GM23248 (cell line): ENCODE measurements around the gene SHROOM3.

Source experiments
- EZH2 ChIP-seq: fragments of 200-600 bp; sonication (generic); IDR thresholded peaks from 2 replicates; pipeline ENCODE4 v1.6.1; 2018; ENCODE audit warnings: antibody characterized with exemption, mild to moderate bottlenecking; ENCODE audit not compliant: insufficient read depth, poor library complexity, severe bottlenecking
- EZH2phosphoT487 ChIP-seq: fragments of 200-600 bp; sonication (generic); IDR thresholded peaks from 2 replicates; pipeline ENCODE4 v1.6.1; 2018; ENCODE audit warnings: antibody characterized with exemption, moderate library complexity, mild to moderate bottlenecking, low read depth; ENCODE audit not compliant: insufficient read depth

GRCh38 chr4:76585272-76585671, 150.2 kb downstream of the SHROOM3 start:
- TF ChIP-seq EZH2phosphoT487 (no peak), EZH2 (no peak)
